Activated CD8-positive, alpha-beta T cell treated with anti-CD3 and anti-CD28 coated beads, Interleukin-2, amount 10 ng/mL, durations not matched to agents 7 days and 5 days (primary cell): ENCODE measurements around the gene SRRM5. TPM values are rescaled to one million over a fixed set of nuclear protein-coding genes. Genes with fewer than 3 reads are reported as not detected.
"Not testable (repeated sequence)": the region's sequence is repeated elsewhere in the genome, so short reads cannot be mapped to it uniquely, and the experiment has no call there.

Experiments used
- ATAC-seq: fragments of 150-1000 bp; cut with Tn5 transposase; one replicate; pipeline ENCODE4 v1.10.0; 2021; ENCODE audit warnings: moderate library complexity
- CTCF ChIA-PET: fragments of 350-600 bp; sonication (Branson Sonifier 250); formaldehyde crosslinking; loops from one replicate; lab custom pipeline; 2021; ENCODE audit warnings: antibody characterized with exemption; lab: Charles Lee
- POLR2A ChIA-PET: fragments of 350-600 bp; sonication (Branson Sonifier 250); formaldehyde crosslinking; loops from one replicate; lab custom pipeline; 2021; ENCODE audit warnings: antibody characterized with exemption; lab: Charles Lee
- DNase-seq: peaks from one replicate; pipeline ENCODE4 v3.0.0-alpha.2; 2020
- H3K27ac Mint-ChIP-seq: one replicate; pipeline ENCODE4 v1.8.0; 2021; ENCODE audit warnings: mild to moderate bottlenecking, mixed read lengths
- H3K27me3 Mint-ChIP-seq: one replicate; pipeline ENCODE4 v1.8.0; 2021; ENCODE audit warnings: low read depth, mixed read lengths
- H3K36me3 Mint-ChIP-seq: one replicate; pipeline ENCODE4 v1.8.0; 2021; ENCODE audit warnings: low read depth, mixed read lengths
- H3K4me1 Mint-ChIP-seq: one replicate; pipeline ENCODE4 v1.8.0; 2021; ENCODE audit warnings: low read depth, mixed read lengths
- H3K4me3 Mint-ChIP-seq: one replicate; pipeline ENCODE4 v1.8.0; 2021; ENCODE audit warnings: mild to moderate bottlenecking, mixed read lengths
- H3K9me3 Mint-ChIP-seq: one replicate; pipeline ENCODE4 v1.8.0; 2022; ENCODE audit warnings: mixed read lengths; ENCODE audit not compliant: insufficient read depth
- total RNA-seq, 2 experiments: library from RNA; stranded (reverse); gene quantifications; one replicate each; pipeline ENCODE4 v1.2.3, GENCODE V29; 2021

Gene SRRM5
- total RNA-seq, 2 experiments from 2014 or later = 0.71 to 0.73 TPM

DNA sequence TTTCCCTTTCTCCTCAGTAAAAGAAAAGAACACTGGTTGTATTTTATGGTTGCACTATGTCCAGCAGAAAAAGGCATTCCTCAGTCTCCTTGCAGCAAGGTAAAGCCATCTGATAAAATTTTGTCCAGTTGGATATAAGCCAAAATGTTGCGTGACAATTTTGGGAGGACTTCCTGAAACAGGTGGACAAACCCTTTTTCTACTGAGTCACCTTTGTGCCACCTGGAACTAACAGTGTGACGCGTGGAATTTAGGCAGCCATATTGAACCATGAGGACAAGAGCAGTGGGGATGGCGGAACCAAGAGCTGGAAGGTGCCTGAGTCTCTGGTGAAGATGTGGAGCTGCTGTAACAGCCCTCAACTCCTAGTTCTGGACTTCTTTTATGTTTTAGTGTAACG, 19.6 kb downstream of the SRRM5 start:
- H3K27ac Mint-ChIP-seq = no peak overlapping the region
- no peak for DNase-seq
- no peaks in the 10 kb centered on the region for H3K36me3 Mint-ChIP-seq
- POLR2A ChIA-PET = no interaction called here
- H3K9me3 Mint-ChIP-seq = no peaks in the 10 kb centered on the region
- CTCF ChIA-PET = no interaction called here
- H3K4me1 Mint-ChIP-seq = peaks cover 6% of the 10 kb centered on the region
- ATAC-seq = no peak
- H3K4me3 Mint-ChIP-seq = no peak overlapping the region
- peaks cover 7% of the 10 kb centered on the region for H3K27me3 Mint-ChIP-seq

- H3K27ac Mint-ChIP-seq = no peak overlapping the region
- CTCF ChIA-PET = interaction anchor here (1.2 kb wide), 1 partner anchor 38 kb away, joined by 5 read pairs; the partner anchor contains the start of gene IRGQ
Measured at GRCh38 chr19:43633520-43633919, 21.6 kb downstream of the SRRM5 start.

GRCh38 chr19:43634068-43634467, 22.2 kb downstream of the SRRM5 start:
- ATAC-seq (no peak), DNase-seq (no peak)
- Mint-ChIP-seq H3K4me1 (peaks cover 6% of the 10 kb centered on the region), H3K9me3 (no peaks in the 10 kb centered on the region), H3K36me3 (no peaks in the 10 kb centered on the region), H3K27ac (no peak overlapping the region), H3K27me3 (peaks cover 25% of the 10 kb centered on the region), H3K4me3 (no peak overlapping the region)
- ChIA-PET CTCF (interaction anchor here (1.2 kb wide), 1 partner anchor 39 kb away, joined by 5 read pairs; the partner anchor contains the start of gene IRGQ), POLR2A (no interaction called here)

More at GRCh38 chr19:43633520-43633919, 21.6 kb downstream of the SRRM5 start:
- ATAC-seq (no peak), DNase-seq (no peak)
- no peak overlapping the region for H3K4me3 Mint-ChIP-seq
- H3K9me3 Mint-ChIP-seq = no peaks in the 10 kb centered on the region
- H3K36me3 Mint-ChIP-seq = no peaks in the 10 kb centered on the region
- POLR2A ChIA-PET = no interaction called here
- peaks cover under 1% of the 10 kb centered on the region for H3K4me1 Mint-ChIP-seq
- peaks cover 22% of the 10 kb centered on the region for H3K27me3 Mint-ChIP-seq

GRCh38 chr19:43634506-43634871, 22.6 kb downstream of the SRRM5 start:
- H3K4me3 Mint-ChIP-seq = no peak overlapping the region
- CTCF ChIA-PET = interaction anchor here (1.2 kb wide), 1 partner anchor 39 kb away, joined by 5 read pairs; the partner anchor contains the start of gene IRGQ

DNA sequence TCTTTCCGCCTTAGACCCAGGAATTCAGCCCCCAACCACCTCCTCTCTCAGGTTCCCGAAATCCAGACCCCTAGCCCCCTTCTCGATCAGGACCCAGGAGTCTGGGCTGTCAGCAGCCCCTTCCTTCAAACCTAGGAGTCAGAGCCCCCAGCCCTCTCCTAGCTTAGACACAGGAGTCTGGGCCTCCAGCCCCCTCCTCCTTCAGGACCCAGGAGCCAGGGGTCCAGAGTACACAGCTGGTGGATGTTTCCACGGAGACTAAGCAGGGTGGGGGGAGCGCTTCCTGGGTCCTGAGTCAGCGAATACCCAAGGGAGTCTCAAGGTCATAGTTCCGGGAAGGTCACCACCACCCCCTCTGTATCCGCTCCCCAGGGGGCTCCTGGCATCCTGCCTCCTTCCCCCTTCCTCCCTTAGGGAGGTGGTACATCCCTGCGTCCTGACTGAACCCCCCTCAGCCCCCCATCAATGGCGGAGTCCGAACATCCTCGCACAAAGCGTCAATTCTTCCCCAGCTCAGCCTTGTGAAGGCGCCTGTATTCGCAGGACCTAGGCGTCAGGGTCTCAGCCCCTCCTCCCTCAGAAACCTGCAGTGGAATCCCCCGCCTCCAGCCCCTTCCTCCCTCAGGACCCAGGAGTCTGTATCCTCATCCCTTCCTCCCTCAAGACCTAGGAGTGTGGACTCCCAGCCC, 23.1 kb downstream of the SRRM5 start:
- ChIA-PET POLR2A (no interaction called here), CTCF (interaction anchor here (0.7 kb wide), 1 partner anchor 1459 kb away, joined by 3 read pairs; no protein-coding TSS in a partner anchor)
- no peak overlapping the region for H3K4me3 Mint-ChIP-seq
- H3K36me3 Mint-ChIP-seq = no peaks in the 10 kb centered on the region
- DNase-seq (no peak), ATAC-seq (no peak)
- peaks cover 29% of the 10 kb centered on the region for H3K27me3 Mint-ChIP-seq
- H3K9me3 Mint-ChIP-seq = no peaks in the 10 kb centered on the region
- peaks cover 9% of the 10 kb centered on the region for H3K4me1 Mint-ChIP-seq
- H3K27ac Mint-ChIP-seq = no peak overlapping the region

More at GRCh38 chr19:43634506-43634871, 22.6 kb downstream of the SRRM5 start:
- ATAC-seq (no peak), DNase-seq (no peak)
- Mint-ChIP-seq H3K36me3 (no peaks in the 10 kb centered on the region), H3K4me1 (peaks cover 8% of the 10 kb centered on the region), H3K27ac (no peak overlapping the region), H3K27me3 (peaks cover 27% of the 10 kb centered on the region), H3K9me3 (no peaks in the 10 kb centered on the region)
- POLR2A ChIA-PET = no interaction called here

GRCh38 chr19:43635561-43635940, 23.7 kb downstream of the SRRM5 start:
- H3K4me3 Mint-ChIP-seq, H3K9me3 Mint-ChIP-seq, ATAC-seq, DNase-seq, H3K36me3 Mint-ChIP-seq, POLR2A ChIA-PET, H3K27ac Mint-ChIP-seq, CTCF ChIA-PET: not testable (repeated sequence)
- H3K4me1 Mint-ChIP-seq = peaks cover 12% of the 10 kb centered on the region
- peaks cover 33% of the 10 kb centered on the region for H3K27me3 Mint-ChIP-seq

GRCh38 chr19:43636121-43636683, 24.3 kb downstream of the SRRM5 start:
- POLR2A ChIA-PET = no interaction called here
- H3K27ac Mint-ChIP-seq = no peak overlapping the region
- CTCF ChIA-PET = no interaction called here
- H3K4me1 Mint-ChIP-seq = peaks cover 14% of the 10 kb centered on the region
- H3K4me3 Mint-ChIP-seq = no peak overlapping the region
- ATAC-seq (no peak), DNase-seq (no peak)
- no peaks in the 10 kb centered on the region for H3K9me3 Mint-ChIP-seq
- peaks cover 38% of the 10 kb centered on the region for H3K27me3 Mint-ChIP-seq
- H3K36me3 Mint-ChIP-seq = no peaks in the 10 kb centered on the region

GRCh38 chr19:43638214-43638994, 26.5 kb downstream of the SRRM5 start:
- peak overlapping the region; percentile 57 for H3K4me3 Mint-ChIP-seq
- peaks cover 54% of the 10 kb centered on the region for H3K27me3 Mint-ChIP-seq
- no peak for DNase-seq
- H3K36me3 Mint-ChIP-seq = no peaks in the 10 kb centered on the region
- H3K9me3 Mint-ChIP-seq = no peaks in the 10 kb centered on the region
- H3K27ac Mint-ChIP-seq = no peak overlapping the region
- ChIA-PET CTCF (interaction anchor here (0.6 kb wide), 1 partner anchor 191 kb away, joined by 3 read pairs; no protein-coding TSS in a partner anchor), POLR2A (no interaction called here)
- H3K4me1 Mint-ChIP-seq = peaks cover 17% of the 10 kb centered on the region
- no peak for ATAC-seq

- Mint-ChIP-seq H3K27ac (no peak overlapping the region), H3K9me3 (no peaks in the 10 kb centered on the region), H3K4me1 (peaks cover 17% of the 10 kb centered on the region), H3K4me3 (peak overlapping the region; percentile 57), H3K36me3 (no peaks in the 10 kb centered on the region), H3K27me3 (peaks cover 55% of the 10 kb centered on the region)
- ATAC-seq (no peak), DNase-seq (no peak)
- ChIA-PET POLR2A (no interaction called here), CTCF (no interaction called here)
Measured at GRCh38 chr19:43638995-43639518, 27.2 kb downstream of the SRRM5 start.

DNA sequence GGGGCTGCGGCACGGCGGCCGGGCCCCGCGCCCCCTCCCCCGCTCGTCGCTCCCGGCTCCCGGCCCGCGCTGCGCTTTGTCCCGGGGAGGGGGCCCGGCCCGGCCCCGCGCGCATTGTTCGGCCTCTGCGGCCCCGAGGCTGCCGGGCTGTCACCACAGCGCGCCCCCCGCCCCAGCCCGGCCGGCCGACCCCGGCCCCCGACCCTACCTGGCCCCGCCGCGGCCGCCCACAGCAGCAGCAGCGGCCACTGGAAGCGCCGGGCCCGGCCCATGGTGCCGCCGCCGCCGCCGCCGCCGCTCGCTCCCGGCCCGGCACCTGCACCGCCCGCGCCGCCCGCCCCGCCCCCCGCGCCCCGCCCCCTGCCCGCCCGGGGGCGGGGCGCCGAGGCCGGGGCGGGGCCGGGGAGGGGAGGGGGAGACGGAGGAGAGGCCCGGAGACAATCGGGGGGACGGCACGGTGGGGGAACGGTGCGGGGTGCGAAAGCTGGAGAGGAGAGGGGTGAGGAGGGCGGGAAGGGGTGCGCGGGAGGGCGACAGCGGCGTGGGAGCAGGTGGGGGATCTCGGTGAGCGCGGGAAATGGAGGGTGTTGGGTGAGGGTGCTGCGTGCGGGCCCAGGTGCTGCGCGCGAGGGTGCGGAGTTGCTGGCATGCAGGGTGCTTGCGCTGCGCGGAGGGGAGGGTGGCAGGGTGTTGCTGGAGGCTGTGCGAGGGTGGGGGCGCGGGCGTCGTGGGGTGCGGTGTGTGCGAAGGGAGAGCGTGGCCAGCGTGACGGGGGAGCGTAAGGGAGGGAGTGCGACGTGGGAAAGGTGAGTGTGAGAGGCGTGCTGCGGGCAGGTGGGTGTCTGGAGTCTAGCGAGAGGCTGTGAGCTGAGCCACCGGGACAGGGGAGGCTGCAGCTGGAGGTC, 27.9 kb downstream of the SRRM5 start, which contains the start of gene CADM4:
TSS of gene CADM4 (minus strand) at position 332 of the 905 bp plus-strand sequence. CDS start at position 272, 60 bp downstream.
- H3K36me3 Mint-ChIP-seq = no peaks in the 10 kb centered on the region
- peak within 1 kb of the TSS; percentile 11 for H3K27ac Mint-ChIP-seq
- peaks cover 17% of the 10 kb centered on the region for H3K4me1 Mint-ChIP-seq
- ATAC-seq (peak; percentile 84), DNase-seq (peak; percentile 48)
- H3K9me3 Mint-ChIP-seq = no peaks in the 10 kb centered on the region
- CTCF ChIA-PET = no interaction called here
- H3K27me3 Mint-ChIP-seq = peaks cover 55% of the 10 kb centered on the region
- POLR2A ChIA-PET = no interaction called here
- peak within 1 kb of the TSS; percentile 70 for H3K4me3 Mint-ChIP-seq

DNA sequence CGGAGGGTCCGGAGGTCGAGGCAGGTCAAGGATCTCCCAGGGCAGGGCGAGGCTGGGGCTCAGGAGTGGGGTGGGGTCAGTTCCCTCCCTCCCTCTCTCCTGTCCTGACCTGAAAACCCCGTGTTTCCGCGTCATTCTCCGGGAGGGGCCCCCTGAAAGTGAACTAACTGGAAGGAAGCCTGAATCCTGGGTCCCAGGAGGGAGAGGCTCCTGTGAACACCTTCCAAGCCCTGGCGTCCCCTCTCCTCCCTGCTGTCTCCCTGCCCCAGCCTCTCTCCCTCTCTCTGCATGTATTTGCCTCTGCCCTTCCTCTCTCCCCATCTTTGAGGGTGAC, 28.5 kb downstream of the SRRM5 start:
- DNase-seq (no peak), ATAC-seq (no peak)
- Mint-ChIP-seq H3K9me3 (no peaks in the 10 kb centered on the region), H3K4me3 (peak overlapping the region; percentile 70), H3K27me3 (peaks cover 55% of the 10 kb centered on the region), H3K27ac (no peak overlapping the region), H3K36me3 (no peaks in the 10 kb centered on the region), H3K4me1 (peaks cover 17% of the 10 kb centered on the region)
- CTCF ChIA-PET = no interaction called here
- POLR2A ChIA-PET = no interaction called here
